OCI-LY7 (cell line): Measurements from ENCODE around the gene SLC9A6.

Source experiments
- CTCF ChIP-seq: fragments of 200-600 bp; sonication (generic); conservative IDR thresholded peaks from 2 replicates; pipeline ENCODE4 v1.5.1; 2014; ENCODE audit warnings: mild to moderate bottlenecking, antibody characterized with exemption, low read length, moderate library complexity, mixed read lengths
- EZH2phosphoT487 ChIP-seq: fragments of 200-600 bp; sonication (generic); IDR thresholded peaks from 2 replicates; pipeline ENCODE4 v1.6.1; 2018; ENCODE audit warnings: low read depth, borderline replicate concordance, mild to moderate bottlenecking, mixed run types, antibody characterized with exemption, low read length, moderate library complexity, mixed read lengths

DNA sequence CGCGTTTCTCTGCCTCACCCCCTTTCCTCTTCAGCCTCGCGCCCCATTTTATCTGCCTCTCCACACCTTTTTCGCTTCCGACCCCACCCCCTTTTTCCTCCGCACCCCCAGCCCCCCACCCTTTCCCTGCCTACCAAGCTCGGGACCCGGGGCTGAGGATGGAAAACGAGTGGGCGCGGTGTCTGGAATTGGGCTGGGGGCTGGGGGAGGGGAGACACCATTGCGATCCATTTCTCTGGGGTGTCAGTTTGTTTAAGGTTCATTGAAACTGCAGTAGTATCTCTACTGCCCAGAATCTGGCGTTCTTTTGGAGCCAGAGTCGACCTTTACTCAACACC lies 707 bp downstream of the SLC9A6 start:
- TF ChIP-seq CTCF (no peak), EZH2phosphoT487 (no peak)
